Liver (tissue), 9 donors: ENCODE measurements around the gene FREM1. TPM values are rescaled to one million over a fixed set of nuclear protein-coding genes. Genes with fewer than 3 reads are reported as not detected.

Experiments
- DNase-seq: peaks from one replicate; pipeline ENCODE4 v3.0.0-alpha.2; 2017; ENCODE audit warnings: low spot score
- H3K27ac ChIP-seq, 2 donors: one replicate each; pipeline ENCODE4 v1.7.0; 2013; ENCODE audit warnings: inconsistent platforms in 2 of 2, low read length in 2 of 2, control low read depth in 1 of 2, low read depth in 1 of 2, mild to moderate bottlenecking in 1 of 2
- H3K27me3 ChIP-seq, 4 donors: one replicate each; pipeline versions ENCODE4 v1.6.1 to v1.7.0; 2013; ENCODE audit warnings: low read length in 3 of 4, inconsistent platforms in 1 of 4, mild to moderate bottlenecking in 1 of 4, moderate library complexity in 1 of 4; ENCODE audit not compliant: control insufficient read depth in 4 of 4, insufficient read depth in 4 of 4
- H3K36me3 ChIP-seq, 4 donors: one replicate each; pipeline versions ENCODE4 v1.6.1 to v1.7.0; 2013; ENCODE audit warnings: low read length in 3 of 4, mild to moderate bottlenecking in 3 of 4, low read depth in 1 of 4, moderate library complexity in 1 of 4; ENCODE audit not compliant: control insufficient read depth in 4 of 4, insufficient read depth in 3 of 4
- H3K4me1 ChIP-seq, 4 donors: one replicate each; pipeline versions ENCODE4 v1.6.1 to v1.7.0; 2013; ENCODE audit warnings: low read length in 3 of 4, mild to moderate bottlenecking in 3 of 4, moderate library complexity in 1 of 4; ENCODE audit not compliant: control insufficient read depth in 4 of 4, insufficient read depth in 4 of 4
- H3K4me3 ChIP-seq, 3 donors: one replicate each; pipeline versions ENCODE4 v1.6.1 to v1.7.0; 2013; ENCODE audit warnings: low read length in 3 of 3, control low read depth in 1 of 3, low read depth in 1 of 3, mild to moderate bottlenecking in 1 of 3
- H3K9ac ChIP-seq, 2 donors: one replicate each; pipeline ENCODE4 v1.7.0; 2013; ENCODE audit warnings: low read length in 2 of 2, mild to moderate bottlenecking in 2 of 2, moderate library complexity in 2 of 2, control low read depth in 1 of 2, low read depth in 1 of 2
- H3K9me3 ChIP-seq, 4 donors: one replicate each; pipeline versions ENCODE4 v1.6.1 to v1.7.0; 2013; ENCODE audit warnings: low read length in 3 of 4; ENCODE audit not compliant: control insufficient read depth in 4 of 4
- EGR1 ChIP-seq, 2 donors: IDR thresholded peaks; 2 replicates each; pipeline ENCODE4 v1.6.1; 2016 to 2018; ENCODE audit warnings: antibody characterized with exemption in 2 of 2, low read depth in 2 of 2
- FOXA1 ChIP-seq: IDR thresholded peaks from 2 replicates; pipeline ENCODE4 v1.6.1; 2016; ENCODE audit warnings: antibody characterized with exemption
- FOXA2 ChIP-seq: IDR thresholded peaks from 2 replicates; pipeline ENCODE4 v1.6.1; 2016; ENCODE audit warnings: antibody characterized with exemption
- GABPA ChIP-seq, 2 donors: IDR thresholded peaks in 1 of 2; conservative IDR thresholded peaks in 1 of 2; 2 replicates each; pipeline ENCODE4 v1.6.1; 2016; ENCODE audit warnings: antibody characterized with exemption in 2 of 2, mild to moderate bottlenecking in 1 of 2, moderate library complexity in 1 of 2
- HNF4A ChIP-seq, 2 donors: conservative IDR thresholded peaks; 2 replicates each; pipeline ENCODE4 v1.6.1; 2016; ENCODE audit warnings: antibody characterized with exemption in 2 of 2, mild to moderate bottlenecking in 2 of 2
- HNF4G ChIP-seq: IDR thresholded peaks from 2 replicates; pipeline ENCODE4 v1.6.1; 2016; ENCODE audit warnings: antibody characterized with exemption
- JUND ChIP-seq, 2 donors: IDR thresholded peaks; 2 replicates each; pipeline ENCODE4 v1.6.1; 2016; ENCODE audit warnings: antibody characterized with exemption in 2 of 2
- NR2F2 ChIP-seq: IDR thresholded peaks from 2 replicates; pipeline ENCODE4 v1.6.1; 2016; ENCODE audit warnings: antibody characterized with exemption
- RAD21 ChIP-seq, 2 donors: IDR thresholded peaks; 2 replicates each; pipeline ENCODE4 v1.6.1; 2016; ENCODE audit warnings: antibody characterized with exemption in 2 of 2, mild to moderate bottlenecking in 2 of 2
- SP1 ChIP-seq: IDR thresholded peaks from 2 replicates; pipeline ENCODE4 v1.6.1; 2018; ENCODE audit warnings: antibody characterized with exemption, mild to moderate bottlenecking
- TAF1 ChIP-seq: conservative IDR thresholded peaks from 2 replicates; pipeline ENCODE4 v1.6.1; 2016; ENCODE audit warnings: antibody characterized with exemption, mild to moderate bottlenecking
- YY1 ChIP-seq: IDR thresholded peaks from 2 replicates; pipeline ENCODE4 v1.6.1; 2016; ENCODE audit warnings: antibody characterized with exemption, mild to moderate bottlenecking
- ZBTB33 ChIP-seq: IDR thresholded peaks from 2 replicates; pipeline ENCODE4 v1.6.1; 2016; ENCODE audit warnings: antibody characterized with exemption
- WGBS: extraction: QIAGEN DNeasy Blood & Tissue Kit; methylation state at CpG from one replicate; pipeline ENCODE4 v1.1.7; 2013; 5-methylcytosine and 5-hydroxymethylcytosine counted together
- polyA plus RNA-seq, 2 donors: library from polyadenylated mRNA; stranded (reverse) in 1 of 2; unstranded in 1 of 2; fragments of 200-250 nt in 1 of 2; fragments of >200 nt in 1 of 2; fragmentation: Nextera tagmentation in 1 of 2; extraction: Ambion mirVana in 1 of 2; gene quantifications; one replicate each; pipeline versions ENCODE4 v1.2.1 to v1.2.3, GENCODE V29; 2013 to 2015
- total RNA-seq, 2 donors: library from RNA; depleted of rRNA; stranded (reverse); fragments of >200 nt; gene quantifications; one replicate each; pipeline ENCODE4 v1.2.3, GENCODE V29; 2014
- TF ChIP-seq, protein P1 (sequence below): IDR thresholded peaks from 2 replicates; pipeline ENCODE4 v1.6.1; 2016; ENCODE audit warnings: antibody characterized with exemption
- TF ChIP-seq, protein P2 (sequence below): IDR thresholded peaks from 2 replicates; pipeline ENCODE4 v1.6.1; 2016; ENCODE audit warnings: antibody characterized with exemption
- donor health status: healthy.
- donor health status: healthy.
- donor health status: healthy.
- donor health status: healthy.
- donor health status: healthy.

The FREM1 gene
- total and polyA plus RNA-seq, 4 donors: 0.39 to 4.7 (median 1.1) TPM

- no peak for TF ChIP-seq HNF4A (conservative IDR thresholded peaks at IDR 0.05)
Measured at GRCh38 chr9:14778565-14778964, 131.7 kb downstream of the FREM1 start (continued).

DNA sequence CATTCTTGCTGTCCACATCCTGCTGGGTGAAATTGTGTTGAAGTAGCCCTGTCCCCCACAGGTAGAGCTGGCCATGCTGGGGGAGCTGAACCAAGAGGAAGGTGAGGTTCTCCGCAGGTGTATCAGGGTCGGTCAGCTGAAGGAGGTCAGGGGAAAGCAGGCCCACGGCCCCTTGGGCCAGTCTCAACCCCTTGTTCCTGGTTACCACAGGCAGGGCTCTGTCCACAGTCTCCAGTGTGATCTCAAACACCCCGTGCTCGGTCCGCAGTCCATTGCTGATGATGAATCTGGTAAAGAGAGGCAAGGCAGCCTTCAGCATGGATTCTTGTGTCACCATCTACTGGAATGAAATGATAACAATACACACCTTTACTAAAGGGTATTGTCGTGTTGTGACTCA lies 134.3 kb downstream of the FREM1 start:
- no peak for DNase-seq
- no peak overlapping the region for H3K9ac ChIP-seq
- H3K36me3 ChIP-seq: peaks cover 0 to 2% (median 0%) of the 10 kb centered on the region in 4 donors
- no peak for TF ChIP-seq FOXA2
- TF ChIP-seq, protein P1, sequence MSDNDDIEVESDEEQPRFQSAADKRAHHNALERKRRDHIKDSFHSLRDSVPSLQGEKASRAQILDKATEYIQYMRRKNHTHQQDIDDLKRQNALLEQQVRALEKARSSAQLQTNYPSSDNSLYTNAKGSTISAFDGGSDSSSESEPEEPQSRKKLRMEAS: no peak
- TF ChIP-seq, protein P2, sequence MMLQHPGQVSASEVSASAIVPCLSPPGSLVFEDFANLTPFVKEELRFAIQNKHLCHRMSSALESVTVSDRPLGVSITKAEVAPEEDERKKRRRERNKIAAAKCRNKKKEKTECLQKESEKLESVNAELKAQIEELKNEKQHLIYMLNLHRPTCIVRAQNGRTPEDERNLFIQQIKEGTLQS: no peak
- TF ChIP-seq NR2F2: no peak
- TF ChIP-seq RAD21 (IDR thresholded peaks at IDR 0.05): no peak
- TF ChIP-seq EGR1 (IDR thresholded peaks at IDR 0.05; ENCODE audit: low read depth in 2 of 2): no peak
- no peak for TF ChIP-seq HNF4G
- no peak for TF ChIP-seq HNF4A (conservative IDR thresholded peaks at IDR 0.05)
- TF ChIP-seq SP1: no peak
- H3K4me3 ChIP-seq: no peak overlapping the region
- no peaks in the 10 kb centered on the region for H3K9me3 ChIP-seq
- H3K4me1 ChIP-seq: no peaks in the 10 kb centered on the region
- peaks cover 0 to 3% (median 0%) of the 10 kb centered on the region in 4 donors for H3K27me3 ChIP-seq
- 82% methylated on average over 7 of the region's 7 CpGs for WGBS
- H3K27ac ChIP-seq: no peak overlapping the region

DNA sequence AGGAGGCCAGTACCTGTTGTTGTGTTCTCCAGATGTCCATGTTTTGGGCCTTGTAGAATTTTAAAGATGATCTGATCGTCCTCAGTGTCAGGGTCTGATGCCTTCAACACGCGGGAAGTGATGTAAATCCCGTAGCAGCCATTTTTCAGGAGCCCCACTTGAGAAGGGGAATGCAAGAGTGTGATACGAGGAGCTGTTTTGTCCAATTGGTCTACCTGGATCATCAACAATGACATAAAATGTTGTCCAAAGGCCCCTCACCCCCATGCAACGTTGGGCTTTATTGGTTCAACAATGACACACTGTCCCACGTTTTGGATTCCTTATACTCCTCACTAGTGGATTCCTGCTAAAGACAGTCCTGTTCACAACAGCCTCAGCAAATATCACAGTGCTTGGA lies 139.6 kb downstream of the FREM1 start:
- no peak for DNase-seq
- Histone ChIP-seq H3K9ac (no peak overlapping the region), H3K36me3 (peaks cover 0 to 2% (median 0%) of the 10 kb centered on the region in 4 donors), H3K27ac (no peak overlapping the region), H3K4me3 (no peak overlapping the region), H3K9me3 (no peaks in the 10 kb centered on the region), H3K27me3 (peaks cover 0 to 3% (median 0%) of the 10 kb centered on the region in 4 donors), H3K4me1 (no peaks in the 10 kb centered on the region)
- 77% methylated on average over 7 of the region's 7 CpGs for WGBS
- no peak for TF ChIP-seq ZBTB33
- TF ChIP-seq GABPA (IDR thresholded peaks at IDR 0.05 in 1 of 2, conservative IDR thresholded peaks at IDR 0.05 in 1 of 2): no peak
- no peak for TF ChIP-seq FOXA1
- no peak for TF ChIP-seq TAF1

DNA sequence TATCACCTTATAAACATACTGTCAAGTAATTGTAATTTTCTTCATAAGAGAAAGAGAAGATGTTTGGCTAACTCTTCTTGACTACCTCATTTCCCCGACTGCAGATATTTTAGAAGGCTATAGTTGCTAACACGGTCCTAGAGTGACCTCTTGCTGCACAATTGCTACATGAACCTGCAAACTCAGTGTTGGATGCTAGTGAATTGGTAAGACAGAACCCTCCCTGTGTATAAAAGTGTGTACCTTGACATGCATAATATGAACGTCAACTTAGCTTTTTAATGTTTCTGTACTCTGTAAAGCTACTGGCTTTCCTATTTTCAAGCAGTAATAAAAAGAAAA lies 141.0 kb downstream of the FREM1 start:
- peaks cover 0 to 3% (median 0%) of the 10 kb centered on the region in 4 donors for H3K27me3 ChIP-seq
- no peaks in the 10 kb centered on the region for H3K36me3 ChIP-seq
- H3K4me3 ChIP-seq: no peak overlapping the region
- H3K27ac ChIP-seq: no peak overlapping the region
- no peaks in the 10 kb centered on the region for H3K4me1 ChIP-seq
- no peaks in the 10 kb centered on the region for H3K9me3 ChIP-seq
- 35% methylated on average over 3 of the region's 3 CpGs for WGBS
- no peak for DNase-seq
- H3K9ac ChIP-seq: no peak overlapping the region
- TF ChIP-seq TAF1: no peak
- no peak for TF ChIP-seq FOXA2
- TF ChIP-seq RAD21 (IDR thresholded peaks at IDR 0.05): peak in 1 of 2 donors; percentile 23
- no peak for TF ChIP-seq JUND (IDR thresholded peaks at IDR 0.05)
- no peak for TF ChIP-seq YY1
